ENCODE measurements around the gene ADH1B.

Gene ADH1B

GRCh38 chr4:99339172-99339571 is 18.0 kb upstream of the ADH1B start:
- DNase-seq (ENCODE audit: low read depth): no peak
- no peak for TF ChIP-seq CTCF (IDR thresholded peaks at IDR 0.05; ENCODE audit: control insufficient read depth, extremely low read depth, insufficient read depth)

GRCh38 chr4:99336553-99336952 is 15.4 kb upstream of the ADH1B start:
- H3K4me3 ChIP-seq (ENCODE audit: low read depth, low read length): no peak overlapping the region
- DNase-seq (ENCODE audit: low read depth): no peak
- TF ChIP-seq CTCF (IDR thresholded peaks at IDR 0.05; ENCODE audit: control insufficient read depth, extremely low read depth, insufficient read depth): no peak

More at GRCh38 chr4:99339172-99339571, 18.0 kb upstream of the ADH1B start:
- no peak overlapping the region for H3K4me3 ChIP-seq (ENCODE audit: low read depth, low read length)

GRCh38 chr4:99334880-99335279 is 13.7 kb upstream of the ADH1B start:
- no peak for DNase-seq (ENCODE audit: low read depth)
- H3K4me3 ChIP-seq (ENCODE audit: low read depth, low read length): no peak overlapping the region
- no peak for TF ChIP-seq CTCF (IDR thresholded peaks at IDR 0.05; ENCODE audit: control insufficient read depth, extremely low read depth, insufficient read depth)

GRCh38 chr4:99330648-99331047 is 9.4 kb upstream of the ADH1B start:
- DNase-seq (ENCODE audit: low read depth): no peak
- TF ChIP-seq CTCF (IDR thresholded peaks at IDR 0.05; ENCODE audit: control insufficient read depth, extremely low read depth, insufficient read depth): no peak
- no peak overlapping the region for H3K4me3 ChIP-seq (ENCODE audit: low read depth, low read length)

- H3K4me3 ChIP-seq (ENCODE audit: low read depth, low read length): no peak overlapping the region
- DNase-seq (ENCODE audit: low read depth): no peak
- no peak for TF ChIP-seq CTCF (IDR thresholded peaks at IDR 0.05; ENCODE audit: control insufficient read depth, extremely low read depth, insufficient read depth)
Measured at GRCh38 chr4:99329876-99330275, 8.7 kb upstream of the ADH1B start.

GRCh38 chr4:99324979-99325378 is 3.8 kb upstream of the ADH1B start:
- peak; percentile 85 for DNase-seq (ENCODE audit: low read depth)
- TF ChIP-seq CTCF (IDR thresholded peaks at IDR 0.05; ENCODE audit: control insufficient read depth, extremely low read depth, insufficient read depth): no peak
- no peak overlapping the region for H3K4me3 ChIP-seq (ENCODE audit: low read depth, low read length)

- no peak for TF ChIP-seq CTCF (IDR thresholded peaks at IDR 0.05; ENCODE audit: control insufficient read depth, extremely low read depth, insufficient read depth)
- DNase-seq (ENCODE audit: low read depth): no peak
- no peak overlapping the region for H3K4me3 ChIP-seq (ENCODE audit: low read depth, low read length)
Measured at GRCh38 chr4:99324361-99324760, 3.2 kb upstream of the ADH1B start.
